Measurements from ENCODE around the gene LCN9.
"Not testable (repeated sequence)": the region's sequence is repeated elsewhere in the genome, so short reads cannot be mapped to it uniquely, and the experiment has no call there.

The LCN9 gene

GRCh38 chr9:135620558-135620957 is 42.6 kb upstream of the LCN9 start:
- DNase-seq (ENCODE audit: insufficient read length) (no peak), FAIRE-seq (no peak)

GRCh38 chr9:135622415-135623020 is 40.6 kb upstream of the LCN9 start:
- DNase-seq (ENCODE audit: insufficient read length) (no peak), FAIRE-seq (no peak)
- TF ChIP-seq TAF1 (IDR thresholded peaks at IDR 0.05; ENCODE audit: borderline replicate concordance, low read depth, low read length) (no peak), POLR2A (IDR thresholded peaks at IDR 0.05; ENCODE audit: low read depth, low read length) (no peak), POLR2AphosphoS5 (IDR thresholded peaks at IDR 0.05; ENCODE audit: low read depth, low read length) (no peak)

More at GRCh38 chr9:135620558-135620957, 42.6 kb upstream of the LCN9 start:
- no peak for TF ChIP-seq TAF1 (IDR thresholded peaks at IDR 0.05; ENCODE audit: borderline replicate concordance, low read depth, low read length)
- TF ChIP-seq POLR2A (IDR thresholded peaks at IDR 0.05; ENCODE audit: low read depth, low read length): no peak
- TF ChIP-seq POLR2AphosphoS5 (IDR thresholded peaks at IDR 0.05; ENCODE audit: low read depth, low read length): no peak

DNA sequence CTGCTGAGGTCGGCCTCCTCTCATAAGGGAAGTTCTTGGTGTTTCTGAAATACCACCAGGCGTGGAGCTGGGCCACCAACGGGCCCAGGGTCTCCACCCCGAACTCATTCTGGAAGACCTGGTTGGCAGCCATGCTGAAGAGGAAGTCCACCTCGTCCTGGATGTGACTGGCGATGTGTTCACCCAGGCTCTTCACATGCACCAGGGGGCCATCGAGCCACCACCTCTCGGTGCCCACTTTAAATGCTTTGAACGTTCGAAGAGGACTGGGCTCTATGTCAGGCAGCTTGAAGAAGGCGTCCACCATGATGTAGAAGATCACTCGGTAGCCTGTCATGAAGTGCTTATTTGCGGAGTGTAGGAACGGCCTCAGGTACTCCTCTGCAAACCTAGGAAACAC is 38.8 kb upstream of the LCN9 start:
- no peak for TF ChIP-seq POLR2AphosphoS5 (IDR thresholded peaks at IDR 0.05; ENCODE audit: low read depth, low read length)
- no peak for TF ChIP-seq TAF1 (IDR thresholded peaks at IDR 0.05; ENCODE audit: borderline replicate concordance, low read depth, low read length)
- no peak for TF ChIP-seq POLR2A (IDR thresholded peaks at IDR 0.05; ENCODE audit: low read depth, low read length)
- FAIRE-seq (no peak), DNase-seq (ENCODE audit: insufficient read length) (no peak)

DNA sequence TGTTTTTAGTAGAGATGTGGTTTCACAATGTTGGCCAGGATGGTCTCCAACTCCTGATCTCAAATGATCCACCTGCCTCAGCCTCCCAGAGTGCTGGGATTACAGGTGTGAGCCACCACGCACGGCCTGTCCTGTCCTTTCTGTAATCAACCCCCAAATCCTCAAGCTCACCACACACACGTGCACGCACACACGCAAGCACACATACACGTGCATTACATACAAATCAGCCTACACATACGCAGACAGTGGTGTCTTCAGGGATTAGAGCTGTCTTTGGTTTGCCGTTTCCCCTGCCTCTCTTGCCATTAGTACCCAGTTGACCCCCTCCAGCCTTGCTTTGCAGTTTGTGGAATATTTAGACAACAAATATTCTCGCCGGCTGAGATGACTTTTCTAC is 30.3 kb upstream of the LCN9 start:
- TF ChIP-seq POLR2A (IDR thresholded peaks at IDR 0.05; ENCODE audit: low read depth, low read length): no peak
- TF ChIP-seq TAF1 (IDR thresholded peaks at IDR 0.05; ENCODE audit: borderline replicate concordance, low read depth, low read length): no peak
- TF ChIP-seq POLR2AphosphoS5 (IDR thresholded peaks at IDR 0.05; ENCODE audit: low read depth, low read length): no peak
- DNase-seq (ENCODE audit: insufficient read length) (no peak), FAIRE-seq (no peak)

DNA sequence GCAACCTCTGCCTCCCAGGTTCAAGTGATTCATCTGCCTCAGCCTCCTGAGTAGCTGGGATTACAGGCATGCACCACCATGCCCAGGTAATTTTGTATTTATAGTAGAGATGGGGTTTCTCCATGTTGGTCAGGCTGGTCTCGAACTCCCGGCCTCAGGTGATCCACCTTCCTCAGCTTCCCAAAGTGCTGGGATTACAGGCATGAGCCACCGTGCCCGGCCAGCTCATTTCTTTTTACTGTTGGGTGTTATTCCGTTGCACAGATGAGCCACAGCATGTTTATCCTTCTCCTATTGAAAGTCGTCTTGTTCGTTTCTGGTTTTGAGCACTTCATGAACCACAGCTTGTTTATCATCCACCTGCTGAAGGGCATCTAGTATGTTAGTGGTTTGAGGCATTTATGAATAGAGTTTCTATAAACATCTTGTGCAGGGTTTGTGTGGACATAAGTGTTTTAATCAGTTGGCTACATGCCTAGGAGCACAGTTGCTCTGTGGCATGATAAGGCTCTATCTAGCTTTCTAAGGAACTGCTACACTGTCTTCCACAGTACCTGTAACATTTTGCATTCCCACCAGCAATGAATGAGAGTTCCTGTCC is 26.1 kb upstream of the LCN9 start:
- DNase-seq (ENCODE audit: insufficient read length); FAIRE-seq: not testable (repeated sequence)

DNA sequence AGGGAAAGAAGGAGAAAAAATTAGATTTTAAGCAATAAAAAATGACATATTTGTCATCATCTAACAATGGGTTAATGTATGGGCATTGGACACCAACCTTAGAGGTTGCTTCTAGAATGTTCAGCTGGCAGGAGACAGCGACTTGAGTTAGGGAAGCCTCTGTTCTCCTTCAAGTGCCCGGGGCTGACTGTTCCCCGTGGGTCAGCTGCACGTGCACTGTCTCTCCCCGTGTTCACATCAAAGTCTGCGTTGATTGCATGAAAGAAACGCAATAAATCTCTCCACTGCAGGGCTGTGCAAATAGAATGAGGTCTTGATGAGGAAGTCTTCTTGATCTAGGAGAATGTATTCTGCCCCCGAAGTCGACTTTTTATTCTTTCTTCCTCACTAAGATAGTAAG is 23.9 kb upstream of the LCN9 start, which contains the start of gene GLT6D1:
Gene GLT6D1 (minus strand): TSS at position 345 of the 400 bp plus-strand sequence. CDS start 353 bp downstream, outside the sequence.
- TF ChIP-seq POLR2AphosphoS5 (IDR thresholded peaks at IDR 0.05; ENCODE audit: low read depth, low read length) (no peak), TAF1 (IDR thresholded peaks at IDR 0.05; ENCODE audit: borderline replicate concordance, low read depth, low read length) (no peak), POLR2A (IDR thresholded peaks at IDR 0.05; ENCODE audit: low read depth, low read length) (no peak)
- DNase-seq (ENCODE audit: insufficient read length) (no peak), FAIRE-seq (no peak)

DNA sequence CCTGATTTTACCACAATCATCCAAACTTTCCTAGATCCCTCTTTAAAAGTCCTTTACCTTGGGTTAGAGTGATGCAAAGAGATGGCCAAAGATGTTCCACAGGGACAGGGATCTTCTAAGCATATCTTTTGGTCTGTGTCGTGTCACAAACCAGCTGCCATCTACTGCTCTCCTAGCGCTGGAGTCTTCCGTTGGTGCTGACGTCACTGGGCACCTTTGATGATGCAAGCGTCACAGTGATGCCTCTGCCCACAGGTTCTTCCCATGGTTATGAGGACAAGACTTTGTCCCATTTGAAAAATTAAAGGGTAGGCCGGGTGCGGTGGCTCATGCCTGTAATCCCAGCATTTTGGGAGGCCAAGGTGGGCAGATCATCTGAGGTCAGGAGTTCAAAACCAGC is 22.1 kb upstream of the LCN9 start:
- TF ChIP-seq POLR2A (IDR thresholded peaks at IDR 0.05; ENCODE audit: low read depth, low read length): no peak
- no peak for TF ChIP-seq TAF1 (IDR thresholded peaks at IDR 0.05; ENCODE audit: borderline replicate concordance, low read depth, low read length)
- TF ChIP-seq POLR2AphosphoS5 (IDR thresholded peaks at IDR 0.05; ENCODE audit: low read depth, low read length): no peak
- FAIRE-seq (no peak), DNase-seq (ENCODE audit: insufficient read length) (no peak)

GRCh38 chr9:135641745-135642144 is 21.4 kb upstream of the LCN9 start:
- no peak for TF ChIP-seq POLR2A (IDR thresholded peaks at IDR 0.05; ENCODE audit: low read depth, low read length)
- no peak for TF ChIP-seq POLR2AphosphoS5 (IDR thresholded peaks at IDR 0.05; ENCODE audit: low read depth, low read length)
- TF ChIP-seq TAF1 (IDR thresholded peaks at IDR 0.05; ENCODE audit: borderline replicate concordance, low read depth, low read length): no peak
- DNase-seq (ENCODE audit: insufficient read length) (no peak), FAIRE-seq (no peak)

DNA sequence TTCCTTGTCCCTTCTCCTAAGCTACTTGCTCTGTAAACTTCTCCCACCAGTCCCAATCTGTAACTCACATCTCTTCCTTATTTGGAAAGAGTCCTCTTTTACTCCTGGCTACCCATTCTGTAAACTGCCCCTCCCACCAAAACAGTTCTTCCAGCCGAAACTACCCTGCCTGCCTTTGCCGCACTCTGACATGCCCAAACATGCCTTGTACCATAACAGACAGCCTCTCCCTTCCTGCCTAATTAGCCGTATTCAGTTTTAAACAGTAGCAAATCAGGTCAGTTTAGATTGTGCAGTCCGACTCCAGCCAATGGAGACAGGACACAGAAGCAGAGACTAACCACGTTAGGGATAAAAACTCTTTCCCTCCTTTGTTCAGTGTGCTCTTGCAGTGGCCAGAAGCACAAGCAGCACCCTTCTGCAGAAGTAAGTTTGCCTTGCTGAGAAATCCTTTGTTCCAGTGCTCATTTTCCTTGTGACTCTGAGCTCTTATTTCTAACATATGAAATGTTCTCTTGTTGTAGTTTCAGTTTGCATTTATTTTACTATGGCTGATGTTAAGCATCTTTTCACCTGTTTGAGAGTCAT is 18.4 kb upstream of the LCN9 start:
- DNase-seq (ENCODE audit: insufficient read length) (no peak), FAIRE-seq (no peak)
- TF ChIP-seq POLR2AphosphoS5 (IDR thresholded peaks at IDR 0.05; ENCODE audit: low read depth, low read length) (no peak), POLR2A (IDR thresholded peaks at IDR 0.05; ENCODE audit: low read depth, low read length) (no peak), TAF1 (IDR thresholded peaks at IDR 0.05; ENCODE audit: borderline replicate concordance, low read depth, low read length) (no peak)

DNA sequence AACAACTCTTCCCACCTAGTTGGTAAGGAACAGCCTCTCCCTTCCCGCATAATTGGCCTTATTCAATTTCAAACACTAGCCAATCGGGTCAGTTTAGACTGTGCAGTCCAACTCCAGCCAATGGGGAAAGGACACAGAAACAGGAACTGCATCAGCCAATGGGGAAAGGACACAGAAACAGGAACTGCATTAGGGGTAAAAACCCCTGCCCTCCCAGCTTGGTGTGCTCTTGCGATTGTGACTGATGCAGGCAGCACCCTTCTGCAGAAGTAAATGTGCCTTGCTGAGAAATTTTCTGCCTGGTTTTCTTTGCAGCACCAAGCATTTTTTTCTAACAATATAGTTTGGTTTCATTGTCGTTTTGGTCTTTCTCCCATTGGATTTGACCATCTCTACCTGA is 15.2 kb upstream of the LCN9 start:
- no peak for FAIRE-seq
- no peak for DNase-seq (ENCODE audit: insufficient read length)
- no peak for TF ChIP-seq POLR2A (IDR thresholded peaks at IDR 0.05; ENCODE audit: low read depth, low read length)
- TF ChIP-seq TAF1 (IDR thresholded peaks at IDR 0.05; ENCODE audit: borderline replicate concordance, low read depth, low read length): no peak
- no peak for TF ChIP-seq POLR2AphosphoS5 (IDR thresholded peaks at IDR 0.05; ENCODE audit: low read depth, low read length)

DNA sequence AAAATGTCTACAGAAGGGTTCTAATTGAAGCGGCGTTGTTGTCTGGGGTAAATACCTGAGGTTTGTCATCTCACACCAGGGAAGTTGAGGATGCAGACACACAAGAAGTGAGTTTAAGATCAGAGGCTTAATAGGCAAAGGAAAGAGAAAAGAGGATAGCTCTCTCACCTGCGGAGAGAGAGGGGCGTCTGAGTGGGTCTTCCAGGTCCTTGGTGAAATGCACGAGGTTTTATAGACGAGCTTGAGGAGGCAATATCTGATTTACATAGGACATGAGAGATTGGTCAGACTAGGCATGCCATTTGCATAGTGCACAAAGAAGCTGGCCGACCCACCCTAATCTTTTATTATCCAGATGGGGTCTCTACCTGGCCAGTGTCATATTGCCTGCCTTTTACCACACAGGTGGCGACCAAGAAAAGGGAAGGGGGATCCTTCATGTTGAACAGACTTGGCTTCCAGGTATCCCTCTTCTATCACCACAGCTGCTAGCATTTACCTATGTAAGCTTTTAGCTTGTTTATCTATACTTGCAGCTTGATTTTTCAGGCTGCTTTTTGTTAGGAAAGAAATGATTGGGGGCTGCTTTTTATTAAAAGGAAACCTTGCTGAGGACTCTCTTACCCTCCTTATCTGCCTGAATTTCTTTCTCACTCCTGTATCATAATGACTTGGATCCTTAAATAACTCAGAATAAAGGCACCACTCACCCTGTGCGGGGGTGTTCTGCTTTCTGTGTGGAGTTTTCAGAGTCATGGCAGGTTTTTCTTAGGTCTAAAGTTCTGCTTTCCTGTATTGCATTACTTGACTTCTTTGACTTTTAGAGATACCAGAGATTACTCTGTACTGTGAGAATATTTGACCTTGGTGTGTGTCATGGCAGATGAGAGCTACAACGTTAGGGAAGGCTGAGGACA is 14.4 kb upstream of the LCN9 start:
- FAIRE-seq: no peak
- TF ChIP-seq POLR2AphosphoS5 (IDR thresholded peaks at IDR 0.05; ENCODE audit: low read depth, low read length): no peak
- TF ChIP-seq POLR2A (IDR thresholded peaks at IDR 0.05; ENCODE audit: low read depth, low read length): no peak
- TF ChIP-seq TAF1 (IDR thresholded peaks at IDR 0.05; ENCODE audit: borderline replicate concordance, low read depth, low read length): no peak

More for the DNA sequence above, 14.4 kb upstream of the LCN9 start:
- DNase-seq (ENCODE audit: insufficient read length): no peak

Measured in GM12892 (cell line).